ENCODE results near the gene ACOXL.

ACOXL gene

GRCh38 chr2:111113838-111114237 is 381.5 kb downstream of the ACOXL start:
- Mint-ChIP-seq H3K36me3 (no peaks in the 10 kb centered on the region), H3K4me3 (no peak overlapping the region), H3K4me1 (peaks cover 29% of the 10 kb centered on the region), H3K9me3 (no peaks in the 10 kb centered on the region), H3K27me3 (peaks cover 21% of the 10 kb centered on the region), H3K27ac (no peak overlapping the region)
- no peak for ATAC-seq

- Mint-ChIP-seq H3K36me3 (peaks cover 4% of the 10 kb centered on the region), H3K27me3 (peaks cover 25% of the 10 kb centered on the region), H3K9me3 (no peaks in the 10 kb centered on the region), H3K4me1 (peaks cover 41% of the 10 kb centered on the region), H3K27ac (peak overlapping the region; percentile 91), H3K4me3 (peak overlapping the region; percentile 24)
- peak; percentile 21 for ATAC-seq
Measured at GRCh38 chr2:111116011-111116746, 383.8 kb downstream of the ACOXL start.

- H3K27ac Mint-ChIP-seq, result peak overlapping the region; percentile 91
- H3K4me3 Mint-ChIP-seq, result peak overlapping the region; percentile 85
- H3K9me3 Mint-ChIP-seq, result no peaks in the 10 kb centered on the region
- H3K4me1 Mint-ChIP-seq, result peaks cover 41% of the 10 kb centered on the region
- peak; percentile 18 for ATAC-seq
- H3K36me3 Mint-ChIP-seq, result peaks cover 12% of the 10 kb centered on the region
- peaks cover 25% of the 10 kb centered on the region for H3K27me3 Mint-ChIP-seq
Measured at GRCh38 chr2:111116843-111117597, 384.6 kb downstream of the ACOXL start.

- Mint-ChIP-seq H3K36me3 (peaks cover 15% of the 10 kb centered on the region), H3K4me3 (peak overlapping the region; percentile 85), H3K9me3 (no peaks in the 10 kb centered on the region), H3K27me3 (peaks cover 22% of the 10 kb centered on the region), H3K4me1 (peaks cover 41% of the 10 kb centered on the region), H3K27ac (peak overlapping the region; percentile 91)
- no peak for ATAC-seq
Measured at GRCh38 chr2:111117598-111118480, 385.5 kb downstream of the ACOXL start.

GRCh38 chr2:111118481-111118980 is 386.2 kb downstream of the ACOXL start:
- no peaks in the 10 kb centered on the region for H3K9me3 Mint-ChIP-seq
- peaks cover 21% of the 10 kb centered on the region for H3K36me3 Mint-ChIP-seq
- H3K27ac Mint-ChIP-seq, result peak overlapping the region; percentile 91
- peaks cover 15% of the 10 kb centered on the region for H3K27me3 Mint-ChIP-seq
- no peak for ATAC-seq
- peaks cover 41% of the 10 kb centered on the region for H3K4me1 Mint-ChIP-seq
- peak overlapping the region; percentile 85 for H3K4me3 Mint-ChIP-seq

- Mint-ChIP-seq H3K4me3 (peak overlapping the region; percentile 85), H3K36me3 (peaks cover 27% of the 10 kb centered on the region), H3K27ac (peak overlapping the region; percentile 91), H3K4me1 (peaks cover 46% of the 10 kb centered on the region), H3K27me3 (peaks cover 15% of the 10 kb centered on the region), H3K9me3 (no peaks in the 10 kb centered on the region)
- ATAC-seq, result no peak
Measured at GRCh38 chr2:111118981-111119821, 386.8 kb downstream of the ACOXL start.

- peaks cover 50% of the 10 kb centered on the region for H3K4me1 Mint-ChIP-seq
- peak overlapping the region; percentile 91 for H3K27ac Mint-ChIP-seq
- peaks cover 34% of the 10 kb centered on the region for H3K36me3 Mint-ChIP-seq
- no peaks in the 10 kb centered on the region for H3K9me3 Mint-ChIP-seq
- peak overlapping the region; percentile 85 for H3K4me3 Mint-ChIP-seq
- ATAC-seq, result no peak
- H3K27me3 Mint-ChIP-seq, result peaks cover 15% of the 10 kb centered on the region
Measured at GRCh38 chr2:111119822-111120252, 387.5 kb downstream of the ACOXL start.

- H3K36me3 Mint-ChIP-seq, result peaks cover 36% of the 10 kb centered on the region
- no peaks in the 10 kb centered on the region for H3K9me3 Mint-ChIP-seq
- ATAC-seq, result peak; percentile 84
- peaks cover 54% of the 10 kb centered on the region for H3K4me1 Mint-ChIP-seq
- peak within 1 kb of the TSS; percentile 95 for H3K4me3 Mint-ChIP-seq
- peaks cover 15% of the 10 kb centered on the region for H3K27me3 Mint-ChIP-seq
- H3K27ac Mint-ChIP-seq, result peak within 1 kb of the TSS; percentile 91
Measured at GRCh38 chr2:111120253-111121027, 388.1 kb downstream of the ACOXL start, which contains the start of gene BCL2L11. TSS of gene BCL2L11 (plus strand) at chr2:111120914. CDS start at chr2:111123746, 2,832 bp downstream.

- Mint-ChIP-seq H3K9me3 (no peaks in the 10 kb centered on the region), H3K27me3 (peaks cover 15% of the 10 kb centered on the region), H3K4me3 (peak overlapping the region; percentile 95), H3K27ac (peak overlapping the region; percentile 91), H3K4me1 (peaks cover 54% of the 10 kb centered on the region), H3K36me3 (peaks cover 39% of the 10 kb centered on the region)
- no peak for ATAC-seq
Measured at GRCh38 chr2:111121028-111121827, 388.9 kb downstream of the ACOXL start.

GRCh38 chr2:111121828-111122630 is 389.7 kb downstream of the ACOXL start:
- H3K27ac Mint-ChIP-seq, result peak overlapping the region; percentile 91
- peak overlapping the region; percentile 95 for H3K4me3 Mint-ChIP-seq
- peaks cover 47% of the 10 kb centered on the region for H3K36me3 Mint-ChIP-seq
- ATAC-seq, result peak; percentile 69
- H3K27me3 Mint-ChIP-seq, result peaks cover 15% of the 10 kb centered on the region
- H3K9me3 Mint-ChIP-seq, result no peaks in the 10 kb centered on the region
- H3K4me1 Mint-ChIP-seq, result peaks cover 52% of the 10 kb centered on the region

GRCh38 chr2:111122631-111123421 is 390.5 kb downstream of the ACOXL start:
- ATAC-seq, result no peak
- peaks cover 44% of the 10 kb centered on the region for H3K4me1 Mint-ChIP-seq
- H3K9me3 Mint-ChIP-seq, result no peaks in the 10 kb centered on the region
- peak overlapping the region; percentile 91 for H3K27ac Mint-ChIP-seq
- H3K4me3 Mint-ChIP-seq, result peak overlapping the region; percentile 95
- H3K27me3 Mint-ChIP-seq, result peaks cover 15% of the 10 kb centered on the region
- H3K36me3 Mint-ChIP-seq, result peaks cover 48% of the 10 kb centered on the region
